HepG2 (cell line): Measurements from ENCODE around the gene TOMM22. TPM values are rescaled to one million over a fixed set of nuclear protein-coding genes. Genes with fewer than 3 reads are reported as not detected.

ENCODE experiments used
- CREB1 ChIP-seq, 2 experiments: fragments of 450-650 bp in 1 of 2; IDR thresholded peaks; 2 replicates each; pipeline ENCODE4 v1.6.1; 2016 to 2017; ENCODE audit warnings: control low read depth in 1 of 2, mild to moderate bottlenecking in 1 of 2, missing compliant biosample characterization in 1 of 2, missing genetic modification characterization in 1 of 2
- ETV5 ChIP-seq: IDR thresholded peaks from 2 replicates; pipeline ENCODE4 v1.6.1; 2018; ENCODE audit warnings: missing biosample characterization, missing genetic modification reagents, inconsistent platforms, borderline replicate concordance
- HOXA3 ChIP-seq: sonication (generic); formaldehyde crosslinking; IDR thresholded peaks from 2 replicates; pipeline ENCODE4 v1.5.0; 2020; ENCODE audit warnings: missing genetic modification reagents
- HOXA9 ChIP-seq: sonication (generic); formaldehyde crosslinking; IDR thresholded peaks from 2 replicates; pipeline ENCODE4 v1.8.1; 2022; ENCODE audit warnings: missing genetic modification reagents, mild to moderate bottlenecking, moderate library complexity, borderline replicate concordance
- JDP2 ChIP-seq: sonication (generic); formaldehyde crosslinking; IDR thresholded peaks from 2 replicates; pipeline ENCODE4 v1.8.1; 2022; ENCODE audit warnings: missing genetic modification reagents, borderline replicate concordance
- SIN3B ChIP-seq: fragments of 150-350 bp; IDR thresholded peaks from 2 replicates; pipeline ENCODE4 v1.6.1; 2014; ENCODE audit warnings: low read length
- SNAPC2 ChIP-seq: sonication (generic); formaldehyde crosslinking; IDR thresholded peaks from 2 replicates; pipeline ENCODE4 v1.8.1; 2022; ENCODE audit warnings: mild to moderate bottlenecking, missing genetic modification reagents
- STAG1 ChIP-seq: sonication (generic); formaldehyde crosslinking; IDR thresholded peaks from 2 replicates; pipeline ENCODE4 v1.4.0; 2020; ENCODE audit warnings: missing genetic modification reagents
- THAP8 ChIP-seq: sonication (generic); formaldehyde crosslinking; IDR thresholded peaks from 2 replicates; pipeline ENCODE4 v1.5.1; 2020; ENCODE audit warnings: missing genetic modification reagents, mild to moderate bottlenecking, borderline replicate concordance
- ZNF30 ChIP-seq: sonication (generic); formaldehyde crosslinking; IDR thresholded peaks from 2 replicates; pipeline ENCODE4 v1.5.0; 2020; ENCODE audit warnings: mild to moderate bottlenecking, missing genetic modification reagents
- ZNF446 ChIP-seq: sonication (generic); formaldehyde crosslinking; IDR thresholded peaks from 2 replicates; pipeline ENCODE4 v1.5.0; 2020; ENCODE audit warnings: mild to moderate bottlenecking, missing genetic modification reagents
- ZNF547 ChIP-seq: sonication (generic); formaldehyde crosslinking; IDR thresholded peaks from 2 replicates; pipeline ENCODE4 v1.5.1; 2020; ENCODE audit warnings: mild to moderate bottlenecking, missing genetic modification reagents
- ZNF598 ChIP-seq: sonication (generic); formaldehyde crosslinking; IDR thresholded peaks from 2 replicates; pipeline ENCODE4 v1.5.1; 2020; ENCODE audit warnings: mild to moderate bottlenecking, missing genetic modification reagents, borderline replicate concordance
- ZNF644 ChIP-seq: IDR thresholded peaks from 2 replicates; pipeline ENCODE4 v1.6.1; 2016; ENCODE audit warnings: low read depth
- ZNF674 ChIP-seq: sonication (generic); formaldehyde crosslinking; IDR thresholded peaks from 2 replicates; pipeline ENCODE4 v1.5.0; 2020; ENCODE audit warnings: low read depth, mild to moderate bottlenecking, missing genetic modification reagents
- ZSCAN25 ChIP-seq: sonication (generic); formaldehyde crosslinking; IDR thresholded peaks from 2 replicates; pipeline ENCODE4 v1.8.0; 2022; ENCODE audit warnings: mild to moderate bottlenecking, missing genetic modification reagents
- polyA plus RNA-seq, 8 experiments: library from polyadenylated mRNA; depleted of rRNA in 3 of 8; stranded (reverse) in 7 of 8; unstranded in 1 of 8; fragments of >200 nt; fragmentation: Illumina TruSeq in 4 of 8; extraction: Trizol in 4 of 8; gene quantifications; 2 replicates each; pipeline versions ENCODE4 v1.2.1 to v1.2.3, GENCODE V29; 2011 to 2016; ENCODE audit warnings: low read depth in 4 of 8, missing spikeins in 1 of 8, mixed read lengths in 1 of 8; ENCODE audit not compliant: insufficient read depth in 1 of 8
- total RNA-seq, 5 experiments: library from RNA; depleted of rRNA; stranded (reverse); fragments of >200 nt; fragmentation: Illumina TruSeq; extraction: Trizol; gene quantifications; 2 replicates each; pipeline ENCODE4 v1.2.3, GENCODE V29; 2016; ENCODE audit warnings: low read depth in 1 of 5
- TF ChIP-seq, protein P1 (sequence below): sonication (generic); formaldehyde crosslinking; IDR thresholded peaks from 2 replicates; pipeline ENCODE4 v1.4.0; 2020; ENCODE audit warnings: missing genetic modification reagents, low read depth, mild to moderate bottlenecking, borderline replicate concordance
- TF ChIP-seq, protein P2 (sequence below), 2 experiments: IDR thresholded peaks; 2 replicates each; pipeline ENCODE4 v1.6.1; 2011 to 2012; ENCODE audit warnings: low read length in 2 of 2, borderline replicate concordance in 1 of 2, low read depth in 1 of 2, mild to moderate bottlenecking in 1 of 2, moderate library complexity in 1 of 2
- TF ChIP-seq, protein P3 (sequence below): sonication (generic); formaldehyde crosslinking; IDR thresholded peaks from 2 replicates; pipeline ENCODE4 v1.4.0; 2020; ENCODE audit warnings: missing genetic modification reagents, borderline replicate concordance

Gene TOMM22
- total and polyA plus RNA-seq, 2 of the 13 experiments (the other 11 are each of a cell fraction or from before 2014, with no cell fraction given): 46.9 to 118 TPM

GRCh38 chr22:38705235-38706100 is 23.7 kb downstream of the TOMM22 start, which contains the start of gene GTPBP1 (continued):
- TF ChIP-seq JDP2 (CRISPR knock-in tag) (no peak), SIN3B (no peak), ZNF674 (no peak), HOXA3 (peak; percentile 1; the same call in 1 of the 2 replicates), ZNF644 (CRISPR knock-in tag) (no peak), STAG1 (CRISPR knock-in tag) (no peak), ZNF598 (CRISPR knock-in tag) (no peak), SNAPC2 (peak; percentile 82; the same call in 1 of the 2 replicates), ZNF547 (CRISPR knock-in tag) (no peak), CREB1 (IDR thresholded peaks at IDR 0.05) (peak; percentile 97), CREB1 (CRISPR knock-in tag; IDR thresholded peaks at IDR 0.05) (peak; percentile 97), HOXA9 (CRISPR knock-in tag) (no peak), ETV5 (CRISPR knock-in tag) (no peak), ZSCAN25 (0 out of 2 replicates have a peak, but pooled peaks have one; percentile 35), THAP8 (CRISPR knock-in tag) (no peak), ZNF30 (CRISPR knock-in tag) (no peak), ZNF446 (CRISPR knock-in tag) (no peak)
- TF ChIP-seq, protein P1, sequence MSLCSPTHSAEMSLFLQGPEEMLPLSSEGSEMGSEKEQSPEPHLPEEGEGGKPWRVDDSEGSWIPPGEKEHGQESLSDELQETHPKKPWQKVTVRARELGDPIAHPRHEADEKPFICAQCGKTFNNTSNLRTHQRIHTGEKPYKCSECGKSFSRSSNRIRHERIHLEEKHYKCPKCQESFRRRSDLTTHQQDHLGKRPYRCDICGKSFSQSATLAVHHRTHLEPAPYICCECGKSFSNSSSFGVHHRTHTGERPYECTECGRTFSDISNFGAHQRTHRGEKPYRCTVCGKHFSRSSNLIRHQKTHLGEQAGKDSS: peak; percentile 64; the same call in 1 of the 2 replicates
- TF ChIP-seq, protein P2, sequence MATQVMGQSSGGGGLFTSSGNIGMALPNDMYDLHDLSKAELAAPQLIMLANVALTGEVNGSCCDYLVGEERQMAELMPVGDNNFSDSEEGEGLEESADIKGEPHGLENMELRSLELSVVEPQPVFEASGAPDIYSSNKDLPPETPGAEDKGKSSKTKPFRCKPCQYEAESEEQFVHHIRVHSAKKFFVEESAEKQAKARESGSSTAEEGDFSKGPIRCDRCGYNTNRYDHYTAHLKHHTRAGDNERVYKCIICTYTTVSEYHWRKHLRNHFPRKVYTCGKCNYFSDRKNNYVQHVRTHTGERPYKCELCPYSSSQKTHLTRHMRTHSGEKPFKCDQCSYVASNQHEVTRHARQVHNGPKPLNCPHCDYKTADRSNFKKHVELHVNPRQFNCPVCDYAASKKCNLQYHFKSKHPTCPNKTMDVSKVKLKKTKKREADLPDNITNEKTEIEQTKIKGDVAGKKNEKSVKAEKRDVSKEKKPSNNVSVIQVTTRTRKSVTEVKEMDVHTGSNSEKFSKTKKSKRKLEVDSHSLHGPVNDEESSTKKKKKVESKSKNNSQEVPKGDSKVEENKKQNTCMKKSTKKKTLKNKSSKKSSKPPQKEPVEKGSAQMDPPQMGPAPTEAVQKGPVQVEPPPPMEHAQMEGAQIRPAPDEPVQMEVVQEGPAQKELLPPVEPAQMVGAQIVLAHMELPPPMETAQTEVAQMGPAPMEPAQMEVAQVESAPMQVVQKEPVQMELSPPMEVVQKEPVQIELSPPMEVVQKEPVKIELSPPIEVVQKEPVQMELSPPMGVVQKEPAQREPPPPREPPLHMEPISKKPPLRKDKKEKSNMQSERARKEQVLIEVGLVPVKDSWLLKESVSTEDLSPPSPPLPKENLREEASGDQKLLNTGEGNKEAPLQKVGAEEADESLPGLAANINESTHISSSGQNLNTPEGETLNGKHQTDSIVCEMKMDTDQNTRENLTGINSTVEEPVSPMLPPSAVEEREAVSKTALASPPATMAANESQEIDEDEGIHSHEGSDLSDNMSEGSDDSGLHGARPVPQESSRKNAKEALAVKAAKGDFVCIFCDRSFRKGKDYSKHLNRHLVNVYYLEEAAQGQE (IDR thresholded peaks at IDR 0.05; ENCODE audit: borderline replicate concordance in 1 of 2, low read depth in 1 of 2, low read length in 2 of 2): peak in 1 of 2 experiments; percentile 47; a peak in 1 of 4 replicates
- TF ChIP-seq, protein P3, sequence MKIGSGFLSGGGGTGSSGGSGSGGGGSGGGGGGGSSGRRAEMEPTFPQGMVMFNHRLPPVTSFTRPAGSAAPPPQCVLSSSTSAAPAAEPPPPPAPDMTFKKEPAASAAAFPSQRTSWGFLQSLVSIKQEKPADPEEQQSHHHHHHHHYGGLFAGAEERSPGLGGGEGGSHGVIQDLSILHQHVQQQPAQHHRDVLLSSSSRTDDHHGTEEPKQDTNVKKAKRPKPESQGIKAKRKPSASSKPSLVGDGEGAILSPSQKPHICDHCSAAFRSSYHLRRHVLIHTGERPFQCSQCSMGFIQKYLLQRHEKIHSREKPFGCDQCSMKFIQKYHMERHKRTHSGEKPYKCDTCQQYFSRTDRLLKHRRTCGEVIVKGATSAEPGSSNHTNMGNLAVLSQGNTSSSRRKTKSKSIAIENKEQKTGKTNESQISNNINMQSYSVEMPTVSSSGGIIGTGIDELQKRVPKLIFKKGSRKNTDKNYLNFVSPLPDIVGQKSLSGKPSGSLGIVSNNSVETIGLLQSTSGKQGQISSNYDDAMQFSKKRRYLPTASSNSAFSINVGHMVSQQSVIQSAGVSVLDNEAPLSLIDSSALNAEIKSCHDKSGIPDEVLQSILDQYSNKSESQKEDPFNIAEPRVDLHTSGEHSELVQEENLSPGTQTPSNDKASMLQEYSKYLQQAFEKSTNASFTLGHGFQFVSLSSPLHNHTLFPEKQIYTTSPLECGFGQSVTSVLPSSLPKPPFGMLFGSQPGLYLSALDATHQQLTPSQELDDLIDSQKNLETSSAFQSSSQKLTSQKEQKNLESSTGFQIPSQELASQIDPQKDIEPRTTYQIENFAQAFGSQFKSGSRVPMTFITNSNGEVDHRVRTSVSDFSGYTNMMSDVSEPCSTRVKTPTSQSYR: no peak
